Stimulated activated CD8-positive, alpha-beta memory T cell treated with anti-CD3 and anti-CD28 coated beads, Interleukin-12 subunit alpha, Interleukin-12 subunit beta, amount 100 ng/mL, for 4 hours (primary cell): ENCODE results near the gene CEP85.
A peak's percentile ranks its signal among the peaks of the same experiment; 100 is the strongest.

ENCODE experiments used
- DNase-seq: peaks from one replicate; pipeline ENCODE4 v3.0.0-alpha.2; 2020; ENCODE audit warnings: low read depth

CEP85 gene, protein sequence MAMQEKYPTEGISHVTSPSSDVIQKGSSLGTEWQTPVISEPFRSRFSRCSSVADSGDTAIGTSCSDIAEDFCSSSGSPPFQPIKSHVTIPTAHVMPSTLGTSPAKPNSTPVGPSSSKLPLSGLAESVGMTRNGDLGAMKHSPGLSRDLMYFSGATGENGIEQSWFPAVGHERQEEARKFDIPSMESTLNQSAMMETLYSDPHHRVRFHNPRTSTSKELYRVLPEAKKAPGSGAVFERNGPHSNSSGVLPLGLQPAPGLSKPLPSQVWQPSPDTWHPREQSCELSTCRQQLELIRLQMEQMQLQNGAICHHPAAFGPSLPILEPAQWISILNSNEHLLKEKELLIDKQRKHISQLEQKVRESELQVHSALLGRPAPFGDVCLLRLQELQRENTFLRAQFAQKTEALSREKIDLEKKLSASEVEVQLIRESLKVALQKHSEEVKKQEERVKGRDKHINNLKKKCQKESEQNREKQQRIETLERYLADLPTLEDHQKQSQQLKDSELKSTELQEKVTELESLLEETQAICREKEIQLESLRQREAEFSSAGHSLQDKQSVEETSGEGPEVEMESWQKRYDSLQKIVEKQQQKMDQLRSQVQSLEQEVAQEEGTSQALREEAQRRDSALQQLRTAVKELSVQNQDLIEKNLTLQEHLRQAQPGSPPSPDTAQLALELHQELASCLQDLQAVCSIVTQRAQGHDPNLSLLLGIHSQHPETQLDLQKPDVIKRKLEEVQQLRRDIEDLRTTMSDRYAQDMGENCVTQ

DNA sequence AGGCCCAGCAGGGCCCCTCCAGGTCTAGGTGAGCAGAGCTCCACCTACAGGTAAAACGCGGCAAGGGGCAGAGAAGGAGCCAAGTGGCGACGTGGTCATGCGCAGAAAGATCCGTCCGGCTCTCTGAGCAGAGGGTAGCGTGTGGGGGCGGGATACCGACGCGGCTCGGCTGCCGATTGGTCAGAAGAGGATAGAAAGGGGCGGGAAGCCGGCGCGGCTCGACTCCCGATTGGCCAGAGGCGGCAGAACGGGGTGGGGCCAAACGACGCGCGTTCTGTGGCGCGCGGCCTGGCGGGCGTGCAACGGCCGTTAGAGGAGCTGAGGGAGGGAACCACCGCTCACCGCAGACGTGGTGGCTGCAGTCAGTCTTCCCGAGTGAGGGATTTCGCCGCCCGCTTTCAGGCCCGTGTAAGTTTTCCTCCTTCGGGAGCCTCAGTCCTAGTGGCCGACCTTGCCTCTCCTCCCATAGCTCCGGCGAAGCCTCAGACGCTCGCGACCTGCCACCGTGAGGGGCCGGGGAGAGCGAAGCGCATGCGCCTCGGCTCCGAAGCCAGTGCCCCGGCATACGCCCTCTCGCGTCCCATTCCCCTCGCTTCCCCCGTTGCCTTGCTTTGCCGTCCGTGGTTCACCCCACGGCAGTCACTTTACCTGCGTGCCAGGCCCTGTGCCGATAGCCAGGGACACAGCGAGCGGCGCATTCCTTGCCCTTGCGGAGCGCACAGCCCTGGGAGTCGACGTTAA lies at the start of gene CEP85:
CEP85 (plus strand) TSS at position 298 of the 741 bp plus-strand sequence. CDS start 5,584 bp downstream, outside the sequence.
- peak; percentile 96 for DNase-seq

- no peak for DNase-seq
These were observed 49.1 kb upstream of the CEP85 start for GRCh38 chr1:26184883-26185282.

DNA sequence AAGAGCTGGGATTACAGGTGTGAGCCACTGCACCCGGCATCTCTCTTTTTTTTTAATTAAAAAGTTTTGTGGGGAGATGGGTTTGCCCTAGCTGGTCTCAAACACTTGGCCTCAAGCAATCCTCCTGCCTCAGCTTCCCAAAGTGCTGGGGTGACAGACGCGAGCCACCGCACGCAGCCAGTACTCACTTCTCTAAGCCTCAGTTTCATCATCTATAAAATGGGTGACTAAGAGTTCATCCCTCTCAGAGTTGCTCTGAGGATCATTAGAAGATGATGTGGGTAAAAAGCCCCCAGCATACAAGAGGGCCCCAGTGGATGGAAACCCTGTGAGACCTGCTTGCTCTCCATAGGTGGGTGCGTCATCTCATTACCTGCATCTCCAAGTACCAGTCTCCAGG lies 46.1 kb upstream of the CEP85 start:
- no peak for DNase-seq

- DNase-seq: no peak
These were observed 45.5 kb upstream of the CEP85 start for GRCh38 chr1:26188477-26188876.

DNA sequence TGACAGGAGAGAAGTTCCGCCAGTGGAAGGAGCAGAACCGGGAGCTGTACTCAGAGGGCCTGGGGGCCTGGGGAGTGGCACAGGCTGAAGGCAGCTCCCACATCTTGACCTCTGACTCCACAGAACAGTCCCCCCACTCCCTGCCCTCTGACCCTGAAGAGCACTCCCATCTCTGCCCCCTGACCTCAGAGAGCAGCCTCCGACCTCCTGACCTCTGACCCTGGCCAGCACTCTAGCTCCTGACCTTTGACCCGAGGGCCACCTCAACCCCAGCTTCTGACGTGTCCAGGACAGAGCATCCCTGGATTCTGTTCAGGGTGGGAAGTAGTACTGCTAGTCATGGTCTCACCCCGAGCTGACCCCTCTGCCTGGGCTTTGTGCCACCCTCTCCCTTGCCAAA lies 44.7 kb upstream of the CEP85 start:
- DNase-seq: no peak

DNA sequence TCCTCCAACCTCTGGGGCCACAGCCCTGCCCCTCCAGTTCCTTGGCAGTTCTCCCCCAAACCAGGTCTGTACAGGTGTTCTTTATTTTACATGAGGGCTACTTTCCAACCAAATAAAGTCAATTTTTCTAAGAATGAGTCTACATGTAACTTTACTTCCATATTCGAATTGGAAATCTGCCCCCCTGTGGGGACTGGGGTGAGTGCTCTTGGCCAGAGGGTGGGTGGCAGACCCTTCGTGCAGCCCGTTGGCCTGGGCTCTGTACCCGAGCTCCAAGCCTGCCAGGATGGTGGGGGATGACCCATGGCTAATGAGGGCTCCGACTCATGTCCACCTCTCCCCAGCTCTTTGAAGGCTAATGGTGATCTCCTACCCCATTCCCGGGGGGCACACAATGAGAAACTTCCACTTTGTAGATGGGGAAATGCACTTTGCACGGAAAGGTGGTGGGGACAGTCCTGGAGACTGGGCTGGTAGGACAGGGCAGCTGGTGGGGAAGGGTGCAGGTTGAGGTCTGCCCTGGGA lies 44.2 kb upstream of the CEP85 start:
- DNase-seq: no peak

DNA sequence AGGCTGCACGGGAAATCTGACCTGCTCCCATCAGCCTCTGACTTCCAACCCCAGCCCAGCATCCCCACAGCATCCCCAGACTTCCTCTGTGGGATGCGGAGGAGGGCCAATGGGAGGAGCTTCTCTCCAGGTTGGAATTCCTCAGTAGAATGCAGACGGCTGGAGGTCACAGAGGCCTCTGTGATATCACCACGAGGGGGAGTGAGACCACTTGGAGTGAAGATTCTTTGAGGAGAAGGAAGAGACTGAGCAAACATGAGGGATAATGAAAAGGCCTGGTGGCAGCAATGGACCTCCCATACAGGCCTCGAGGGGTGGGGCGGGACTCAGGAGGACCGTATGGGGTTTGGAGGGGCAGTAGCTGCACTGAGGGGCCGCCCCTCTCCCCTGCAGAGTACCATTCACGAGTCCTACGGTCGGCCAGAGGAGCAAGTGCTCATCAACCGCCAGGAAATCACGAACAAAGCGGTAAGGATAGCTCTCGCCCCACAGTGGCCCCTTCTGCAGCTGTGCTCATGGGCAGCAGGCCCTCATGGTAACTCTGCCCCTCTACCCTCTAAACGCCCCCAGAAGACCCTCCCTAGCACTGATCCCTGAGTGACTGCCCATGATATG lies 43.5 kb upstream of the CEP85 start, which contains the start of gene CATSPER4:
CATSPER4 (plus strand) TSS at position 230 of the 615 bp plus-strand sequence; CDS start at position 256, 26 bp downstream.
- DNase-seq: no peak

DNA sequence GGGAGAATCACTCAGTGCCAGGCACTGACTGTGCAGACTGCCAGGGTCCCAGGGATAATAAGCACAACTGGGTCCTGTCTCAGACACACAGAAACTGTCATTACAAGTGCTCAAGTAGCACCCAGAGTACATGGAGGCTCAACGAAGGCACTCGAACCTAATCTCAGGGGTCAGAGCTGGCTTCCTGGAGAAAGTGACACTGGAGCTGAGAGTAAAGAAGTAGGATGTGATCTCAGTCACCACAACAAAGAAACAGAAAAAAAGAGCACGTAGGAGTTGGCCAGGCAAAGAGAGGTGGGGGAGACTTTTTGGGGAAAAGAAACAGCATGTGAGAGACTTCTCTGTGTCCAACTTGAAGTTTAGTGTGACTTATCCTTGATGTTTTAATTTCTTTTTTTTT lies 42.3 kb upstream of the CEP85 start:
- DNase-seq: no peak

- no peak for DNase-seq
These were observed 38.2 kb upstream of the CEP85 start for GRCh38 chr1:26195805-26196204.

DNA sequence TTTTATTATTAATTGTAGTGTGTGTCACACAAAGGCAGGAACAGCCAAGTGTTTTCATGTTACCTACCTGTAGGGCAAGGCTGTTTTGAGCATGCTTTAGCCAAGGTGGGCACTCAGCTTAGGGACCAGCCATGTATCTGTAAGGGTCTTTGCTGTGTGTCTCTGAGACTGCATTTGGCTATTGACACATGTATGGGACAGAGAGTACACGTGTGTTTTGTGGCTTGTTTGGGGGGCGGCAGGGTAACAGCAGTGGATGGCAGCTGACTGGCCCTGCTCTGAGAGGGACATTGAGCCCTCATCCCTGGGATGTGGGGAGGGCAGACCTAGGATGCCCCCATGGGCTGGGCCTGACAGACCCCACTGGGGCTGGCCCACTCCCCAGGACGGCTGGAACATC lies 36.7 kb upstream of the CEP85 start:
- DNase-seq: no peak

- DNase-seq: no peak
These were observed 36.2 kb upstream of the CEP85 start for GRCh38 chr1:26197813-26198212.

GRCh38 chr1:26200413-26200812 lies 33.6 kb upstream of the CEP85 start:
- DNase-seq: no peak

DNA sequence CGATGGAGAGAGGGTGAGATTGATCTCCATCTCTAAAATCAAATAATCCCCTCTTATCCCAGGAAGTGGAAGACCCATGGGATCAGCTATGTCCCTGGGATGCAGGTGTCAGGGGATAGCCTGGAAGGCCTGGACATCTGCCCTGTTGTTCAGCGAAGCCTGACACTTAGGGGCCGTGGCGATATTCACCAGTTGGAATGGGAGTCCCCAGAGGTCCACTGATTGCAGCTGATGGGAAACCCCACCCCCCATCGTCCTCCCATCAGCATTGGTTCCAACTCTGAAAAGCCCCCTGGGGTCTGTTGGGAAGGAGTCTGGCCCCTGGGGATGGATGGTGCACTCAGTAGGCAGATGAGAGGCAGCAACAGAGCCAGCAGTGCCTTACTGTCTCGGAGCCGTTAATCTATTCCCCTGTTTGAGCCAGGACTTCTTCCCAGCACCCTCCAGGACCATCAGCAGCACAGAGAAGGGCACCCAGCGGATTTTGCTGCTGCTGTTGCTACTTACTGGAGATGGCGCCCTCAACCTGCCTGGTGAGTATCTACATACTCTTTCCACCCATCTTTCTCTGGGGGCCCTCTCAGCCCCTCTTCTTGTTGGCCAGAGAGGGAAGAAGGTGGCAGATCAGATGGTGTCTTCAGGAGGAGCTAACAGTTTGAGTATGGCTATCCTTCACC lies 30.2 kb upstream of the CEP85 start:
- DNase-seq: no peak

GRCh38 chr1:26210147-26210870 lies 23.7 kb upstream of the CEP85 start:
- DNase-seq: no peak

GRCh38 chr1:26212726-26213125 lies 21.3 kb upstream of the CEP85 start:
- no peak for DNase-seq

DNA sequence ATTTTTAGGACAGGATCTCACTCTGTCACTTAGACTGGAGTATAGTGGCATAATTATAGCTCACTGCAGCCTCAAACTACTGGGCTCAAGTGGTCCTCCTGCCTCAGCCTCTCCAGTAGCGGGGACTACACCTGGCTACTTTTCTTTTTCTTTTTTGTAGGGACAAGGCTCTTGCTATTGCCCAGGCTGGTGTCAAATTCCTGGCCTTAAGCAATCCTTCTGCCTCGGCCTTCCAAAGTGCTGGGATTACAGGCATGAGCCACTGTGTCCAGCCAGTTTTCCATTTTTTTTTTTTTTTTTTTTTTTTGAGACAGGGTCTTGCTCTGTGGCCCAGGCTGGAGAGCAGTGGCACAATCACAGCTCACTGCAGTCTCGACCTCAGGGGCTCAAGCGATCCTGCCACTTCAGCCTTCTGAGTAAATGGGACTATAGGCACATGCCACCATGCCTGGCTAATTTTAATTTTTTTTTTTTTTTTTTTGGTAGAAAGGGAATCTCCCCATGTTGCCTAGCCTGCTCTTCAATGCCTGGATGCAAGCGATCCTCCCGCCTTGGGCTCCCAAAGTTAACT lies 20.6 kb upstream of the CEP85 start:
- DNase-seq: no peak

- no peak for DNase-seq
These were observed 18.8 kb upstream of the CEP85 start for GRCh38 chr1:26215246-26215645.

GRCh38 chr1:26218906-26219494 lies 15.0 kb upstream of the CEP85 start:
- no peak for DNase-seq

- DNase-seq: no peak
These were observed 13.6 kb upstream of the CEP85 start for GRCh38 chr1:26220199-26220912.
